ENCODE data around the gene MYL5. TPM values are rescaled to one million over a fixed set of nuclear protein-coding genes. Genes with fewer than 3 reads are reported as not detected.
"Not testable (repeated sequence)": the region's sequence is repeated elsewhere in the genome, so short reads cannot be mapped to it uniquely, and the experiment has no call there.

MYL5 gene
- total and polyA plus RNA-seq, 4 experiments from 2014 or later, result 2.1 to 15.4 (median 7.7) TPM

DNA sequence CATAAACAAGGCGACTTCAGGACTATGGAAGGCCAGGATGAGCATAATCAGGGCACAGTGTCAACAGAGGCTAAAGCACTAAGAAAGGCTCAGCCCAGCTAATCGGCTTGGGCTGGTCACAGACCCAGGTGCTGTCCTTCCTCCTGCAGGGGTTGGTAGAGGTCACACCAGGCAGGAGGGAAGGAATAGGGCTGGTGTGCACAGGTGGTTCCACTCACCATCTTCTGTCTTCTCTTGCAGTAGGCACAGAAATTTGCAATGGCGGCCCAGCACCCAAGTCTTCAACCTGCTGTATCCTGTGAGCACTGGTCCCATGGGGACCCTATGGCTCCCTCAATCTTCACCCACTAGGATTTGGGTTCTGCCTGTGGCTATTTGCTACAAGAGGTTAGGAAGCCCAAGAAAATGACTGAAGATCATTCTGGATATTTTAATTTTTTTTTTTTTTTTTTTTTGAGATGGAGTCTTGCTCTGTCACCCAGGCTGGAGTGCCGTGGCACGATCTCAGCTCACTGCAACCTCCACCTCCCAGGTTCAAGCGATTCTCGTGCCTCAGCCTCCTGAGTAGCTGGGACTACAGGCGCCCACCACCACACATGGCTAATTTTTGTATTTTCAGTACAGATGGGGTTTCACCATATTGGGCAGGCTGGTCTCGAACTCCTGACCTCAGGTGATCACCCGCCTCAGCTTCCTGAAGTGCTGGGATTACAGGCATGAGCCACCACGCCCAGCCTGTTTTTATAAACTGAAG is 4.4 kb upstream of the MYL5 start:
- H3K27me3 ChIP-seq (ENCODE audit: insufficient read depth, low read length); H3K4me3 ChIP-seq (ENCODE audit: low read length in 2 of 2); H3K9me3 Mint-ChIP-seq; H3K9me3 ChIP-seq (ENCODE audit: control insufficient read depth in 1 of 2, low read length in 2 of 2); POLR2A ChIA-PET (ENCODE audit: partially characterized antibody); DNase-seq; H3K27me3 Mint-ChIP-seq; H3K27ac ChIP-seq (ENCODE audit: low read depth, low read length); H3K4me3 Mint-ChIP-seq; H3K27ac Mint-ChIP-seq; CTCF ChIA-PET (ENCODE audit: partially characterized antibody): not testable (repeated sequence)
- H3K36me3 ChIP-seq (ENCODE audit: insufficient read depth, low read length), result peaks cover 12% of the 10 kb centered on the region
- peaks cover 10% of the 10 kb centered on the region for H3K4me1 ChIP-seq (ENCODE audit: insufficient read depth, low read length)
- H3K4me1 Mint-ChIP-seq, result peaks cover 0 to 18% (median 10%) of the 10 kb centered on the region in 4 donors
- peaks cover 11 to 19% of the 10 kb centered on the region in 2 donors for H3K36me3 Mint-ChIP-seq
- intact Hi-C loops (cut with micrococcal nuclease), result loop anchor here (5.0 kb wide), 2 partner anchors 333 to 1187 kb away; partner anchors contain the start of genes LETM1 and ZNF141

DNA sequence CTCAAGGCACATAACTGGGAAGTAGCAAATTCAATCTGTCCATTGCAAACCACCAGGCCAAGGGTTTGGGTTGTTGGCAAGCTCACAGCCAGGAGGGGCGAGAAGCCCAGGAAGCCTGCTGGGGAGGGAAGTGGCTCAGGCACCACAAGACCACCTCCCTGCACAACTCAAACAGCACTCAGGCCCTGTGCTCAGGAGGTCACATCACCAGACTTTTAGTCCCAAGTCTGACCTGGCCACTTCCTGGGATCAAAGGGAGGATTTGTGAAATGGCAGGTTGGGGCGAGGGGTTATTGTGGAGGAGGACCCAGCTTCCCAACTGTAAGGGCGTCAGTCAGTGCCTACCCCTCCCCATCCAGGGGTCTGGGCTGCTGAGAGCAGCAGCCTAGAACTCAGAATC is 2.6 kb upstream of the MYL5 start:
- Histone ChIP-seq H3K27ac (ENCODE audit: low read depth, low read length) (no peak overlapping the region), H3K4me3 (ENCODE audit: low read length in 2 of 2) (no peak overlapping the region), H3K27me3 (ENCODE audit: insufficient read depth, low read length) (no peaks in the 10 kb centered on the region), H3K9me3 (ENCODE audit: control insufficient read depth in 1 of 2, low read length in 2 of 2) (no peaks in the 10 kb centered on the region), H3K36me3 (ENCODE audit: insufficient read depth, low read length) (peaks cover 12% of the 10 kb centered on the region), H3K4me1 (ENCODE audit: insufficient read depth, low read length) (peaks cover 16% of the 10 kb centered on the region)
- Mint-ChIP-seq H3K27me3 (no peaks in the 10 kb centered on the region), H3K4me3 (peak overlapping the region in 3 of 8 donors; percentile 49 to 70 (median 65)), H3K4me1 (peaks cover 0 to 15% (median 10%) of the 10 kb centered on the region in 4 donors), H3K27ac (peak overlapping the region in 1 of 7 donors; percentile 53), H3K36me3 (peaks cover 11 to 19% of the 10 kb centered on the region in 2 donors), H3K9me3 (no peaks in the 10 kb centered on the region)
- intact Hi-C loops (cut with micrococcal nuclease), result loop anchor here (5.0 kb wide), 2 partner anchors 334 to 1186 kb away; partner anchors contain the start of genes LETM1 and ZNF141
- peak in 1 of 5 donors; percentile 28 for DNase-seq
- CTCF ChIA-PET (ENCODE audit: partially characterized antibody), result interaction anchor here (3.3 kb wide), 1 partner anchor 8 kb away, joined by 19 read pairs; no protein-coding TSS in a partner anchor
- POLR2A ChIA-PET (ENCODE audit: partially characterized antibody), result interaction anchor here (1.0 kb wide), 1 partner anchor 9 kb away, joined by 3 read pairs; no protein-coding TSS in a partner anchor

GRCh38 chr4:673349-674091 is 822 bp upstream of the MYL5 start:
- peaks cover 16% of the 10 kb centered on the region for H3K4me1 ChIP-seq (ENCODE audit: insufficient read depth, low read length)
- intact Hi-C loops (cut with micrococcal nuclease), result loop anchor here (1.0 to 5.0 kb wide), 9 partner anchors 9 to 1184 kb away; partner anchors contain the start of genes DGKQ, GAK, LETM1 and PCGF3
- Mint-ChIP-seq H3K4me3 (peak overlapping the region; percentile 74 to 92 (median 82)), H3K4me1 (peaks cover 2 to 18% (median 10%) of the 10 kb centered on the region in 4 donors), H3K36me3 (peaks cover 11 to 19% of the 10 kb centered on the region in 2 donors), H3K27ac (peak overlapping the region; percentile 55 to 89 (median 79)), H3K27me3 (no peaks in the 10 kb centered on the region), H3K9me3 (no peaks in the 10 kb centered on the region)
- H3K9me3 ChIP-seq (ENCODE audit: control insufficient read depth in 1 of 2, low read length in 2 of 2), result no peaks in the 10 kb centered on the region
- ChIA-PET CTCF (ENCODE audit: partially characterized antibody) (interaction anchor here (1.4 to 3.3 kb wide), 2 partner anchors 10 to 429 kb away, joined by 3 to 19 read pairs; no protein-coding TSS in a partner anchor), POLR2A (ENCODE audit: partially characterized antibody) (interaction anchor here (0.6 to 4.4 kb wide), 11 partner anchors 9 to 337 kb away, joined by 3 to 57 read pairs (median 4); partner anchors contain the start of genes GAK, PCGF3 and TMEM175)
- peak overlapping the region; percentile 32 to 57 for H3K4me3 ChIP-seq (ENCODE audit: low read length in 2 of 2)
- peaks cover 12% of the 10 kb centered on the region for H3K36me3 ChIP-seq (ENCODE audit: insufficient read depth, low read length)
- peak overlapping the region; percentile 99 for H3K27ac ChIP-seq (ENCODE audit: low read depth, low read length)
- H3K27me3 ChIP-seq (ENCODE audit: insufficient read depth, low read length), result no peaks in the 10 kb centered on the region
- peak in 1 of 5 donors; percentile 44 for DNase-seq

DNA sequence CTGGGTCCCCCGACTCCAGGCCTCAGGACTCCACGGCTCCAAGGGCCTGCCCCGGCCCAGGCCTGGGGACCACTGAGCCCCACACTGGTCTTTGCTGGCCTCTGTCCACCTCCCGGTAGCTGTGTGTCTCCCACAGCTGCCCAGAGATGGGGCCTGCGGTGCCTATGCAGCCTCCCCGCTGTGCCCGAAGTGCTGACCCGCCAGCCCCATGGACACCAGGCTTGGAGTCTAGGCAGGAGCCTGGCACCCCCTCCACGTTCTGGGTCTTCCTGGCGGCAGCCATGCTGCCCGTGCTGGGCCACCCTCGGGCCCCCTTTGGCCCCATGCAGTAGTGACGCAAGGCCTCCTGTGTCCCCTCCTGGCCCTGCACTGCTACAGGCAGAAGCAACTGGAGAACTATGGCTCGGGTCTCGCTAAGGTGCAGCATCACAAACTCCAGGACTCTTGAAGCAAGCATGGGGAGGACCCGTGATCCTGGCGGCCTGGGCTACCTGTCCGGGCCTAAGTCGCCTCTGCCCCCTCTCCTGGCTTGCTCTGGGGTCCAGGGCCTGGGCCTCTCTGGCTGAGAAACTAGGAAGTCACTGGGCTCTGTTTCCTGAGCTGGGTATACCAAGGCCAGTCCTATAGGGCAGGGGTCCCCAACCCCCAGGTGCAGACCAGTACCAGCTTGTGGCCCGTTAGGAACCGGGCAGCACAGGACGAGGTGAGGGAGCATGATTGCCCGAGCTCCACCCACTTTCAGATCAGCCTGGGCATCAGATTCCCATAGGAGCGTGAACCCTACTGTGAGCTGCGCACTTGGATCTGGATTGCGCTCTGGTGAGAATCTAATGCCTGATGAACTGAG is 917 bp downstream of the MYL5 start:
- peaks cover 18% of the 10 kb centered on the region for H3K4me1 ChIP-seq (ENCODE audit: insufficient read depth, low read length)
- peak in 1 of 5 donors; percentile 48 for DNase-seq
- Mint-ChIP-seq H3K27ac (peak overlapping the region; percentile 66 to 94 (median 84)), H3K4me1 (peaks cover 2 to 20% (median 11%) of the 10 kb centered on the region in 4 donors), H3K36me3 (peaks cover 11 to 19% of the 10 kb centered on the region in 2 donors), H3K4me3 (peak overlapping the region; percentile 61 to 92 (median 82)), H3K9me3 (no peaks in the 10 kb centered on the region), H3K27me3 (no peaks in the 10 kb centered on the region)
- H3K27ac ChIP-seq (ENCODE audit: low read depth, low read length), result peak overlapping the region; percentile 99
- H3K27me3 ChIP-seq (ENCODE audit: insufficient read depth, low read length), result no peaks in the 10 kb centered on the region
- intact Hi-C loops (cut with micrococcal nuclease), result no loop called here
- ChIA-PET CTCF (ENCODE audit: partially characterized antibody) (no interaction called here), POLR2A (ENCODE audit: partially characterized antibody) (interaction anchor here (1.0 to 4.4 kb wide), 3 partner anchors 8 to 107 kb away, joined by 4 to 57 read pairs (median 7); no protein-coding TSS in a partner anchor)
- peaks cover 12% of the 10 kb centered on the region for H3K36me3 ChIP-seq (ENCODE audit: insufficient read depth, low read length)
- peak overlapping the region; percentile 47 to 76 for H3K4me3 ChIP-seq (ENCODE audit: low read length in 2 of 2)
- H3K9me3 ChIP-seq (ENCODE audit: control insufficient read depth in 1 of 2, low read length in 2 of 2), result no peaks in the 10 kb centered on the region

DNA sequence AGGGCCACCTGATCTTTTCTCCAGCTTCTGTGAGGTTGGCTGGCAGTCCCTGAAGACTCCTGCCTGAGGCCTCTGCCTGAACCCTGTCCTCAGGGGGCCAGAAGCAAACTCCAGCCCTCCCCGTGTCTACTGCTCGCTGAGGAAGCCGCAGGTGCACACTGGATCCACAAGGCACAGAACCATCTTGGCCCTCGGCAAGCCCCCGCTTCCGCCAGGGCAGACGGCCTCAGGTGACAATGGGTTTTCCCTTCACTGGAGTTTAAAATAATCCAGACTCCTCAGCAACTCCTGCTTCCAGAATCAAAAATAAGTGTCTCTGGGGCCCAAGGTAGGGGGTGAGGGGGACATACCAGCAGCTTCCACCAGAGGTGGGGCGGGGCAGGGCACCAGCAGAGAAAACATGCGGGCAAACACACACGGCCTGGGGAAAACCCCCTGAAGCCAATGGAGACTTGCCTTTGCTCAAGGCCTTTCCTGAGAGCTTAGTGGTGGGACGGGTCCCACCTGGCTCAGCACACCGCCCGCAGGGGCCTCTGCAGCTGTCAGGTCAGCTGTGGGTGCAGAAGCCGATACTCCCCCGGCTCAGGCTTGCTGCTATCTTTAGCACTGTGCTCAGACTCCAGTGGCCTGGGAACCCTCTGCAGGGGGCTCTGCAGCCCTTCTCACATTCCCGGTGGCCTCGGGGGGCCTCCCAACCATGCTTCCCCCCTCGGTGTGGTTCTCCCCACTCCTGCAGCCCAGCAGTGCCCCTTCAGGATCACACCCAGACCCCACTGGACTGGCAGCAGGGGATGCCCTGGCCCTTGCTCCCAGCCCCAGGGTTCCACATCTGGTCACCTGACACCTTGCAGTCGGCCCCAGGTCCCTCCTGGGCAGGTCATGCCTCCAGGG is 1.9 kb downstream of the MYL5 start:
- peaks cover 28% of the 10 kb centered on the region for H3K4me1 ChIP-seq (ENCODE audit: insufficient read depth, low read length)
- intact Hi-C loops (cut with micrococcal nuclease), result no loop called here

GRCh38 chr4:676871-677235 is 2.5 kb downstream of the MYL5 start:
- Mint-ChIP-seq H3K4me1 (peaks cover 2 to 27% (median 16%) of the 10 kb centered on the region in 4 donors), H3K27me3 (no peaks in the 10 kb centered on the region), H3K9me3 (no peaks in the 10 kb centered on the region), H3K27ac (peak overlapping the region in 2 of 7 donors; percentile 32 to 33), H3K36me3 (peaks cover 5 to 13% of the 10 kb centered on the region in 2 donors), H3K4me3 (peak overlapping the region in 2 of 8 donors; percentile 35 to 44)
- H3K36me3 ChIP-seq (ENCODE audit: insufficient read depth, low read length), result peaks cover 7% of the 10 kb centered on the region
- H3K4me1 ChIP-seq (ENCODE audit: insufficient read depth, low read length), result peaks cover 28% of the 10 kb centered on the region
- DNase-seq, result peak in 1 of 5 donors; percentile 16
- ChIA-PET POLR2A (ENCODE audit: partially characterized antibody) (no interaction called here), CTCF (ENCODE audit: partially characterized antibody) (no interaction called here)
- H3K27me3 ChIP-seq (ENCODE audit: insufficient read depth, low read length), result no peaks in the 10 kb centered on the region
- H3K27ac ChIP-seq (ENCODE audit: low read depth, low read length), result no peak overlapping the region
- H3K4me3 ChIP-seq (ENCODE audit: low read length in 2 of 2), result no peak overlapping the region
- intact Hi-C loops (cut with micrococcal nuclease), result no loop called here
- H3K9me3 ChIP-seq (ENCODE audit: control insufficient read depth in 1 of 2, low read length in 2 of 2), result no peaks in the 10 kb centered on the region

More for the DNA sequence above, 1.9 kb downstream of the MYL5 start:
- H3K9me3 Mint-ChIP-seq, result no peaks in the 10 kb centered on the region
- H3K36me3 Mint-ChIP-seq, result peaks cover 5 to 13% of the 10 kb centered on the region in 2 donors
- Histone ChIP-seq H3K36me3 (ENCODE audit: insufficient read depth, low read length) (peaks cover 12% of the 10 kb centered on the region), H3K4me3 (ENCODE audit: low read length in 2 of 2) (no peak overlapping the region), H3K9me3 (ENCODE audit: control insufficient read depth in 1 of 2, low read length in 2 of 2) (no peaks in the 10 kb centered on the region), H3K27ac (ENCODE audit: low read depth, low read length) (no peak overlapping the region), H3K27me3 (ENCODE audit: insufficient read depth, low read length) (no peaks in the 10 kb centered on the region)
- POLR2A ChIA-PET (ENCODE audit: partially characterized antibody), result interaction anchor here (0.5 to 4.4 kb wide), 3 partner anchors 12 to 209 kb away, joined by 3 to 57 read pairs (median 4); no protein-coding TSS in a partner anchor
- H3K27me3 Mint-ChIP-seq, result no peaks in the 10 kb centered on the region
- CTCF ChIA-PET (ENCODE audit: partially characterized antibody), result no interaction called here
- H3K4me1 Mint-ChIP-seq, result peaks cover 2 to 27% (median 16%) of the 10 kb centered on the region in 4 donors
- H3K27ac Mint-ChIP-seq, result peak overlapping the region in 6 of 7 donors; percentile 6 to 89 (median 46)
- peak overlapping the region in 5 of 8 donors; percentile 8 to 92 (median 67) for H3K4me3 Mint-ChIP-seq
- DNase-seq, result peak in 1 of 5 donors; percentile 37
